Right lobe of liver (tissue), 4 donors: ENCODE results near the gene TBC1D2.

ENCODE experiments used
- POLR2A ChIP-seq: fragments of 450-650 bp; IDR thresholded peaks from one replicate; pipeline ENCODE4 v1.6.1; 2017; ENCODE audit warnings: antibody characterized with exemption, mild to moderate bottlenecking
- TF ChIP-seq, protein P1 (sequence below), 4 donors: fragments of 200-600 bp in 3 of 4; fragments of 450-650 bp in 1 of 4; IDR thresholded peaks; one replicate each; pipeline versions ENCODE4 v1.5.1 to v1.8.0; 2016 to 2022; ENCODE audit warnings: antibody characterized with exemption in 4 of 4, mild to moderate bottlenecking in 2 of 4
- donor health status: DM: no; HTN: no; CAD: no.
- donor health status: DM: no; HTN: no; CAD: no.
- donor health status: DM: no; HTN: yes; CAD: no.

DNA sequence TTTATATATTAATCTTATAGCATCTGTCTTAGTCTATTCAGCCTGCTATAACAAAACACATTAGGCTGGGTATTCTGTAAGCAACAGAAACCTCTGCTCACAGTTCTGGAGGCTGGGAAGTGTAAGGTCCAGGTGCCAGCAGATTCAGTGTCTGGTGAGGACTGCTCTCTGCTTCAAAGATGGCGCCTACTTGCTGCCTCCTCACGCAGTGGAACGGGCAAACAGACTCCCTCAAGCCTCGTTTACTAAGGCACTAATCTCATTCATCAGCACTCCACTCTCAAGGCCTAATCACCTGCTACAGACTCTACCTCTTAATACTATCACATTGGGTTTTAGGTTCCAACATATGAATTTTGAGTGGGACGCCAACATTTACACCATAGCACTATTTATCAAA lies 5.2 kb upstream of the TBC1D2 start:
- TF ChIP-seq, protein P1, sequence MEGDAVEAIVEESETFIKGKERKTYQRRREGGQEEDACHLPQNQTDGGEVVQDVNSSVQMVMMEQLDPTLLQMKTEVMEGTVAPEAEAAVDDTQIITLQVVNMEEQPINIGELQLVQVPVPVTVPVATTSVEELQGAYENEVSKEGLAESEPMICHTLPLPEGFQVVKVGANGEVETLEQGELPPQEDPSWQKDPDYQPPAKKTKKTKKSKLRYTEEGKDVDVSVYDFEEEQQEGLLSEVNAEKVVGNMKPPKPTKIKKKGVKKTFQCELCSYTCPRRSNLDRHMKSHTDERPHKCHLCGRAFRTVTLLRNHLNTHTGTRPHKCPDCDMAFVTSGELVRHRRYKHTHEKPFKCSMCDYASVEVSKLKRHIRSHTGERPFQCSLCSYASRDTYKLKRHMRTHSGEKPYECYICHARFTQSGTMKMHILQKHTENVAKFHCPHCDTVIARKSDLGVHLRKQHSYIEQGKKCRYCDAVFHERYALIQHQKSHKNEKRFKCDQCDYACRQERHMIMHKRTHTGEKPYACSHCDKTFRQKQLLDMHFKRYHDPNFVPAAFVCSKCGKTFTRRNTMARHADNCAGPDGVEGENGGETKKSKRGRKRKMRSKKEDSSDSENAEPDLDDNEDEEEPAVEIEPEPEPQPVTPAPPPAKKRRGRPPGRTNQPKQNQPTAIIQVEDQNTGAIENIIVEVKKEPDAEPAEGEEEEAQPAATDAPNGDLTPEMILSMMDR (IDR thresholded peaks at IDR 0.05), result no peak
- no peak for TF ChIP-seq POLR2A
